SK-N-SH (cell line): Measurements from ENCODE around the gene NEK7. TPM values are rescaled to one million over a fixed set of nuclear protein-coding genes. Genes with fewer than 3 reads are reported as not detected.

ENCODE experiments used
- CTCF ChIA-PET: fragments of 300-600, 350-600 bp; formaldehyde crosslinking; extraction: SDS; loops from one replicate; lab custom pipeline; 2021; lab: Yijun Ruan, JAX
- POLR2A ChIA-PET: fragments of 350-600 bp; sonication (Branson Sonifier 250); formaldehyde crosslinking; extraction: SDS; loops from one replicate; lab custom pipeline; 2020; ENCODE audit warnings: antibody characterized with exemption, inconsistent platforms; lab: Yijun Ruan, JAX
- DNase-seq: peaks from one replicate; pipeline ENCODE4 v3.0.0; 2012
- H2AFZ ChIP-seq: fragments of 200-600 bp; sonication (generic); 2 replicates; pipeline ENCODE4 v1.8.1; 2016; ENCODE audit warnings: antibody characterized with exemption, mild to moderate bottlenecking, low read depth
- H3F3A ChIP-seq: fragments of 200-600 bp; sonication (generic); replicated peaks from 2 replicates; pipeline ENCODE3; 2016; ENCODE audit warnings: antibody characterized with exemption, mild to moderate bottlenecking; ENCODE audit not compliant: insufficient read depth
- H3K27ac ChIP-seq, 2 experiments: fragments of 200-500 bp in 1 of 2; fragments of 200-600 bp in 1 of 2; sonication (Bioruptor generic) in 1 of 2; sonication (generic), shearing (Covaris generic) in 1 of 2; 2 replicates each; pipeline versions ENCODE4 v1.5.1 to v1.6.1; 2014 to 2016; ENCODE audit warnings: low read depth in 2 of 2, inconsistent platforms in 1 of 2, low read length in 1 of 2, mild to moderate bottlenecking in 1 of 2, mixed read lengths in 1 of 2
- H3K27me3 ChIP-seq: fragments of 200-600 bp; sonication (generic), shearing (Covaris generic); 2 replicates; pipeline ENCODE4 v1.6.1; 2016; ENCODE audit warnings: mixed run types; ENCODE audit not compliant: insufficient read depth
- H3K36me3 ChIP-seq, 2 experiments: fragments of 200-500 bp in 1 of 2; fragments of 200-600 bp in 1 of 2; sonication (Bioruptor generic) in 1 of 2; sonication (generic) in 1 of 2; replicated peaks in 1 of 2; 2 replicates each; pipeline versions ENCODE3 to v1.5.1; 2014 to 2016; ENCODE audit warnings: low read length in 1 of 2, mild to moderate bottlenecking in 1 of 2; ENCODE audit not compliant: insufficient read depth in 2 of 2, control insufficient read depth in 1 of 2
- H3K4me1 ChIP-seq, 2 experiments: fragments of 200-500 bp in 1 of 2; fragments of 200-600 bp in 1 of 2; sonication (Bioruptor generic) in 1 of 2; sonication (generic), shearing (Covaris generic) in 1 of 2; 2 replicates each; pipeline versions ENCODE4 v1.5.1 to v1.6.1; 2014 to 2016; ENCODE audit warnings: low read depth in 1 of 2, low read length in 1 of 2, mixed run types in 1 of 2; ENCODE audit not compliant: insufficient read depth in 2 of 2, control insufficient read depth in 1 of 2
- H3K4me2 ChIP-seq: fragments of 200-600 bp; sonication (generic), shearing (Covaris generic); 2 replicates; pipeline ENCODE4 v1.6.1; 2017; ENCODE audit warnings: mixed run types
- H3K4me3 ChIP-seq, 2 experiments: fragments of 200-500 bp in 1 of 2; fragments of 200-600 bp in 1 of 2; sonication (Bioruptor generic) in 1 of 2; sonication (generic), shearing (Covaris generic) in 1 of 2; 2 replicates each; pipeline versions ENCODE4 v1.5.1 to v1.8.1; 2014 to 2016; ENCODE audit warnings: low read depth in 2 of 2, inconsistent platforms in 1 of 2, low read length in 1 of 2, mild to moderate bottlenecking in 1 of 2, mixed read lengths in 1 of 2, moderate library complexity in 1 of 2
- H3K79me2 ChIP-seq: fragments of 200-600 bp; sonication (generic); 2 replicates; pipeline ENCODE4 v1.8.1; 2017; ENCODE audit warnings: mild to moderate bottlenecking; ENCODE audit not compliant: insufficient read depth
- H3K9ac ChIP-seq: fragments of 200-600 bp; sonication (generic); 2 replicates; pipeline ENCODE4 v1.6.1; 2017; ENCODE audit warnings: mixed run types
- H3K9me2 ChIP-seq: fragments of 200-600 bp; sonication (generic); 2 replicates; pipeline ENCODE4 v1.6.1; 2017; ENCODE audit warnings: mixed run types
- H3K9me3 ChIP-seq: fragments of 200-600 bp; sonication (generic); 2 replicates; pipeline ENCODE4 v1.6.1; 2017; ENCODE audit warnings: mixed run types, mild to moderate bottlenecking, moderate library complexity
- H4K20me1 ChIP-seq: fragments of 200-600 bp; sonication (generic); 2 replicates; pipeline ENCODE4 v1.6.1; 2017; ENCODE audit warnings: mild to moderate bottlenecking, mixed run types; ENCODE audit not compliant: insufficient read depth
- CHD2 ChIP-seq: fragments of 150-350 bp; IDR thresholded peaks from 2 replicates; pipeline ENCODE4 v1.6.1; 2018; ENCODE audit warnings: low read length; ENCODE audit not compliant: partially characterized antibody
- ELF1 ChIP-seq: IDR thresholded peaks from 2 replicates; pipeline ENCODE4 v1.4.0; 2012
- EP300 ChIP-seq, 2 experiments: IDR thresholded peaks; 2 replicates each; pipeline versions ENCODE4 v1.4.0 to v1.6.1; 2012; ENCODE audit warnings: borderline replicate concordance in 1 of 2, low read depth in 1 of 2, low read length in 1 of 2
- FOSL2 ChIP-seq: IDR thresholded peaks from 2 replicates; pipeline ENCODE4 v1.4.0; 2012; ENCODE audit warnings: low read depth, mild to moderate bottlenecking, moderate library complexity, borderline replicate concordance
- FOXJ3 ChIP-seq: sonication (generic); formaldehyde crosslinking; IDR thresholded peaks from 2 replicates; pipeline ENCODE4 v1.5.1; 2020; ENCODE audit warnings: mild to moderate bottlenecking, missing genetic modification reagents
- MEF2A ChIP-seq: IDR thresholded peaks from 2 replicates; pipeline ENCODE4 v1.4.0; 2012; ENCODE audit warnings: low read depth, borderline replicate concordance
- RCOR1 ChIP-seq: fragments of 150-350 bp; IDR thresholded peaks from 2 replicates; pipeline ENCODE4 v1.6.1; 2017; ENCODE audit warnings: antibody characterized with exemption, low read length
- RFX5 ChIP-seq: IDR thresholded peaks from 2 replicates; pipeline ENCODE4 v1.6.1; 2012; ENCODE audit warnings: mild to moderate bottlenecking, improper control_type of control experiment, low read length
- RXRA ChIP-seq: IDR thresholded peaks from 2 replicates; pipeline ENCODE4 v1.4.0; 2012; ENCODE audit warnings: low read depth, mild to moderate bottlenecking, borderline replicate concordance
- SMC3 ChIP-seq: IDR thresholded peaks from 2 replicates; pipeline ENCODE4 v1.6.1; 2012; ENCODE audit warnings: low read depth, low read length, improper control_type of control experiment
- TAF1 ChIP-seq: IDR thresholded peaks from 2 replicates; pipeline ENCODE4 v1.6.1; 2012; ENCODE audit warnings: low read depth, mild to moderate bottlenecking, low read length, moderate library complexity, borderline replicate concordance
- WGBS: methylation state at CpG from one replicate; pipeline ENCODE4 v1.1.6; 2017; ENCODE audit warnings: low lambda C conversion rate; 5-methylcytosine and 5-hydroxymethylcytosine counted together
- polyA plus RNA-seq, 3 experiments: library from polyadenylated mRNA; depleted of rRNA; stranded (reverse); fragments of >200 nt; gene quantifications; 2 replicates each; pipeline ENCODE4 v1.2.3, GENCODE V29; 2012
- TF ChIP-seq, protein P1 (sequence below): fragments of 150-350 bp; IDR thresholded peaks from 2 replicates; pipeline ENCODE4 v1.6.1; 2016; ENCODE audit warnings: mild to moderate bottlenecking, low read depth, low read length
- TF ChIP-seq, protein P2 (sequence below): IDR thresholded peaks from 2 replicates; pipeline ENCODE4 v1.6.1; 2012; ENCODE audit warnings: mild to moderate bottlenecking, low read depth, low read length, moderate library complexity
- TF ChIP-seq, protein P3 (sequence below): IDR thresholded peaks from 2 replicates; pipeline ENCODE4; 2012
- TF ChIP-seq, protein P4 (sequence below): fragments of 150-350 bp; IDR thresholded peaks from 2 replicates; pipeline ENCODE4 v1.6.1; 2017; ENCODE audit warnings: antibody characterized with exemption, low read length, low read depth, borderline replicate concordance

The NEK7 gene
- polyA plus RNA-seq, 1 of the 3 experiments (the other 2 are of a cell fraction) = 85.8 TPM

DNA sequence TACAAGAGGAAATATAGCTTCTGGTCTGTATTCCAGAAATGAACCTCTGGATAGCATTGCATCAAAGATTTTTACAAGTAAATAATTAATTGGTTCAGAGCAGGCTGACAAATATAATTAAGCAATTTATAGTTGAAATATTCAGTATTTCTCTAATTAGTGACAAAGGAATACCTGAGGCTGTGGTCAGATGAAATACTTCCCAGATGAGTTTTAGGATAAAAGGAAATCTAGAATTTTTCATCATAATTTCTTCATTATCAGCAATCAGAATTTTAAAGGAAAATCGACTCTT, 112.8 kb downstream of the NEK7 start:
- H3K27me3 ChIP-seq = no peaks in the 10 kb centered on the region
- H3K9me3 ChIP-seq = no peaks in the 10 kb centered on the region
- H3F3A ChIP-seq = peaks cover 94% of the 10 kb centered on the region
- CTCF ChIA-PET = no interaction called here
- peaks cover 91% of the 10 kb centered on the region for H3K79me2 ChIP-seq
- peak overlapping the region; percentile 73; the same call in 1 of the 2 replicates for H3K4me2 ChIP-seq
- H2AFZ ChIP-seq = no peak overlapping the region
- H3K4me1 ChIP-seq = peaks cover 32 to 51% of the 10 kb centered on the region in 2 experiments; a peak in 3 of 4 replicates
- POLR2A ChIA-PET = no interaction called here
- no peaks in the 10 kb centered on the region for H4K20me1 ChIP-seq
- H3K36me3 ChIP-seq = peaks cover 38 to 44% of the 10 kb centered on the region in 2 experiments
- H3K9ac ChIP-seq = peak overlapping the region; percentile 60; the same call in 1 of the 2 replicates
- no peak overlapping the region for H3K4me3 ChIP-seq
- peak overlapping the region; percentile 85 to 93; a peak in 3 of 4 replicates for H3K27ac ChIP-seq
- TF ChIP-seq RXRA (no peak), ELF1 (no peak), EP300 (IDR thresholded peaks at IDR 0.05; ENCODE audit: borderline replicate concordance in 1 of 2, low read depth in 1 of 2, low read length in 1 of 2) (peak; percentile 27 to 47; a peak in 1 of 4 replicates)
- TF ChIP-seq, protein P1, sequence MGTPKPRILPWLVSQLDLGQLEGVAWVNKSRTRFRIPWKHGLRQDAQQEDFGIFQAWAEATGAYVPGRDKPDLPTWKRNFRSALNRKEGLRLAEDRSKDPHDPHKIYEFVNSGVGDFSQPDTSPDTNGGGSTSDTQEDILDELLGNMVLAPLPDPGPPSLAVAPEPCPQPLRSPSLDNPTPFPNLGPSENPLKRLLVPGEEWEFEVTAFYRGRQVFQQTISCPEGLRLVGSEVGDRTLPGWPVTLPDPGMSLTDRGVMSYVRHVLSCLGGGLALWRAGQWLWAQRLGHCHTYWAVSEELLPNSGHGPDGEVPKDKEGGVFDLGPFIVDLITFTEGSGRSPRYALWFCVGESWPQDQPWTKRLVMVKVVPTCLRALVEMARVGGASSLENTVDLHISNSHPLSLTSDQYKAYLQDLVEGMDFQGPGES = no peak
- DNase-seq = no peak
- no peaks in the 10 kb centered on the region for H3K9me2 ChIP-seq
- WGBS = 14% methylated on average over 1 of the region's 1 CpG

DNA sequence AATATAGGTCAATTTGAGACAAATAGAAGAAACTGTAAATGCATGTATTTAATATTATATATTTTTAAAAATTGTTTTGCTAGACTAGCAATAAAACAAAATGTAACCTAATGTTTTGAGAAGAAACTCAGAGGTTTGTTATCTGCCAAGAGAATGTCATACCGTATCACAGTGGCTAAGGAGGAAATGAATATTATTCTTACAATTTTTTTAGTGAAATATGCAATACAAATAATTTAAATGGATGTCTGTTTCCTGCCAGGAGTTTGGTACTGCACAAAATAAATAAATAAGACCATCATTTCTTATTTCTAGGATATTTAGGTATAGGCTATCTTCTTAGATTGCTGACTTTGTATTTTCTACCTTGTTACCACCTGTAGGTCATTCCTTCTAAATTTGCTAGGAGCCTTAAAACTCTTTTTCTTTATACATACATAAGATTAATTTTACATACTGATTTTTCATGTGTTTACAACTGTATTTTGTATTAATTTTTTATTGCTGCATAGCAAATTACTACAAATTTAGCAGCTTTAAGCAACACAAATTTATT, 113.6 kb downstream of the NEK7 start:
- TF ChIP-seq RCOR1 (no peak), SMC3 (no peak), MEF2A (no peak), FOXJ3 (CRISPR knock-in tag) (no peak), FOSL2 (no peak), RFX5 (no peak), CHD2 (no peak), TAF1 (no peak)
- TF ChIP-seq, protein P2, sequence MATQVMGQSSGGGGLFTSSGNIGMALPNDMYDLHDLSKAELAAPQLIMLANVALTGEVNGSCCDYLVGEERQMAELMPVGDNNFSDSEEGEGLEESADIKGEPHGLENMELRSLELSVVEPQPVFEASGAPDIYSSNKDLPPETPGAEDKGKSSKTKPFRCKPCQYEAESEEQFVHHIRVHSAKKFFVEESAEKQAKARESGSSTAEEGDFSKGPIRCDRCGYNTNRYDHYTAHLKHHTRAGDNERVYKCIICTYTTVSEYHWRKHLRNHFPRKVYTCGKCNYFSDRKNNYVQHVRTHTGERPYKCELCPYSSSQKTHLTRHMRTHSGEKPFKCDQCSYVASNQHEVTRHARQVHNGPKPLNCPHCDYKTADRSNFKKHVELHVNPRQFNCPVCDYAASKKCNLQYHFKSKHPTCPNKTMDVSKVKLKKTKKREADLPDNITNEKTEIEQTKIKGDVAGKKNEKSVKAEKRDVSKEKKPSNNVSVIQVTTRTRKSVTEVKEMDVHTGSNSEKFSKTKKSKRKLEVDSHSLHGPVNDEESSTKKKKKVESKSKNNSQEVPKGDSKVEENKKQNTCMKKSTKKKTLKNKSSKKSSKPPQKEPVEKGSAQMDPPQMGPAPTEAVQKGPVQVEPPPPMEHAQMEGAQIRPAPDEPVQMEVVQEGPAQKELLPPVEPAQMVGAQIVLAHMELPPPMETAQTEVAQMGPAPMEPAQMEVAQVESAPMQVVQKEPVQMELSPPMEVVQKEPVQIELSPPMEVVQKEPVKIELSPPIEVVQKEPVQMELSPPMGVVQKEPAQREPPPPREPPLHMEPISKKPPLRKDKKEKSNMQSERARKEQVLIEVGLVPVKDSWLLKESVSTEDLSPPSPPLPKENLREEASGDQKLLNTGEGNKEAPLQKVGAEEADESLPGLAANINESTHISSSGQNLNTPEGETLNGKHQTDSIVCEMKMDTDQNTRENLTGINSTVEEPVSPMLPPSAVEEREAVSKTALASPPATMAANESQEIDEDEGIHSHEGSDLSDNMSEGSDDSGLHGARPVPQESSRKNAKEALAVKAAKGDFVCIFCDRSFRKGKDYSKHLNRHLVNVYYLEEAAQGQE = no peak
- TF ChIP-seq, protein P3, sequence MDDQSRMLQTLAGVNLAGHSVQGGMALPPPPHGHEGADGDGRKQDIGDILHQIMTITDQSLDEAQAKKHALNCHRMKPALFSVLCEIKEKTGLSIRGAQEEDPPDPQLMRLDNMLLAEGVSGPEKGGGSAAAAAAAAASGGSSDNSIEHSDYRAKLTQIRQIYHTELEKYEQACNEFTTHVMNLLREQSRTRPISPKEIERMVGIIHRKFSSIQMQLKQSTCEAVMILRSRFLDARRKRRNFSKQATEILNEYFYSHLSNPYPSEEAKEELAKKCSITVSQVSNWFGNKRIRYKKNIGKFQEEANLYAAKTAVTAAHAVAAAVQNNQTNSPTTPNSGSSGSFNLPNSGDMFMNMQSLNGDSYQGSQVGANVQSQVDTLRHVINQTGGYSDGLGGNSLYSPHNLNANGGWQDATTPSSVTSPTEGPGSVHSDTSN = no peak
- TF ChIP-seq, protein P1 = no peak
- TF ChIP-seq, protein P4, sequence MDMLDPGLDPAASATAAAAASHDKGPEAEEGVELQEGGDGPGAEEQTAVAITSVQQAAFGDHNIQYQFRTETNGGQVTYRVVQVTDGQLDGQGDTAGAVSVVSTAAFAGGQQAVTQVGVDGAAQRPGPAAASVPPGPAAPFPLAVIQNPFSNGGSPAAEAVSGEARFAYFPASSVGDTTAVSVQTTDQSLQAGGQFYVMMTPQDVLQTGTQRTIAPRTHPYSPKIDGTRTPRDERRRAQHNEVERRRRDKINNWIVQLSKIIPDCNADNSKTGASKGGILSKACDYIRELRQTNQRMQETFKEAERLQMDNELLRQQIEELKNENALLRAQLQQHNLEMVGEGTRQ = no peak
- TF ChIP-seq, all 33 proteins: peak for 0
- Histone ChIP-seq H2AFZ (no peak overlapping the region), H4K20me1 (no peaks in the 10 kb centered on the region), H3F3A (peaks cover 90% of the 10 kb centered on the region), H3K9me3 (no peaks in the 10 kb centered on the region), H3K36me3 (peaks cover 35 to 38% of the 10 kb centered on the region in 2 experiments), H3K27ac (peak overlapping the region; percentile 85 to 93; a peak in 3 of 4 replicates), H3K4me2 (peak overlapping the region; percentile 9; the same call in 1 of the 2 replicates), H3K9me2 (no peaks in the 10 kb centered on the region), H3K4me1 (peaks cover 32 to 55% of the 10 kb centered on the region in 2 experiments; a peak in 3 of 4 replicates), H3K9ac (no peak overlapping the region), H3K27me3 (no peaks in the 10 kb centered on the region), H3K4me3 (no peak overlapping the region), H3K79me2 (peaks cover 91% of the 10 kb centered on the region)
- CTCF ChIA-PET = interaction anchor here (1.1 kb wide), 1 partner anchor 101 kb away, joined by 3 read pairs; no protein-coding TSS in a partner anchor
- WGBS = 35% methylated on average over 1 of the region's 1 CpG
- POLR2A ChIA-PET = no interaction called here
- no peak for DNase-seq
